ENCODE measurements around the gene COL15A1.

GRCh38 chr9:99108131-99108530 is 164.4 kb downstream of the COL15A1 start:
- no peak for TF ChIP-seq EZH2phosphoT487 (IDR thresholded peaks at IDR 0.05; ENCODE audit: borderline replicate concordance)
- TF ChIP-seq, protein P1, sequence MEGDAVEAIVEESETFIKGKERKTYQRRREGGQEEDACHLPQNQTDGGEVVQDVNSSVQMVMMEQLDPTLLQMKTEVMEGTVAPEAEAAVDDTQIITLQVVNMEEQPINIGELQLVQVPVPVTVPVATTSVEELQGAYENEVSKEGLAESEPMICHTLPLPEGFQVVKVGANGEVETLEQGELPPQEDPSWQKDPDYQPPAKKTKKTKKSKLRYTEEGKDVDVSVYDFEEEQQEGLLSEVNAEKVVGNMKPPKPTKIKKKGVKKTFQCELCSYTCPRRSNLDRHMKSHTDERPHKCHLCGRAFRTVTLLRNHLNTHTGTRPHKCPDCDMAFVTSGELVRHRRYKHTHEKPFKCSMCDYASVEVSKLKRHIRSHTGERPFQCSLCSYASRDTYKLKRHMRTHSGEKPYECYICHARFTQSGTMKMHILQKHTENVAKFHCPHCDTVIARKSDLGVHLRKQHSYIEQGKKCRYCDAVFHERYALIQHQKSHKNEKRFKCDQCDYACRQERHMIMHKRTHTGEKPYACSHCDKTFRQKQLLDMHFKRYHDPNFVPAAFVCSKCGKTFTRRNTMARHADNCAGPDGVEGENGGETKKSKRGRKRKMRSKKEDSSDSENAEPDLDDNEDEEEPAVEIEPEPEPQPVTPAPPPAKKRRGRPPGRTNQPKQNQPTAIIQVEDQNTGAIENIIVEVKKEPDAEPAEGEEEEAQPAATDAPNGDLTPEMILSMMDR (conservative IDR thresholded peaks at IDR 0.05; ENCODE audit: low read length), result no peak
